Epithelial cell of esophagus (primary cell): ENCODE measurements around the gene CASZ1.

ENCODE experiments used
- DNase-seq: peaks from one replicate; pipeline ENCODE4 v3.0.0; 2010; ENCODE audit warnings: low read depth
- H3K4me3 ChIP-seq: 2 replicates; pipeline ENCODE4 v1.5.1; 2011; ENCODE audit warnings: mild to moderate bottlenecking, low read length, control low read depth
- CTCF ChIP-seq: IDR thresholded peaks from 2 replicates; pipeline ENCODE4 v1.5.1; 2011; ENCODE audit warnings: low read depth, mild to moderate bottlenecking, low read length, control low read depth, inconsistent platforms; ENCODE audit not compliant: insufficient read depth; ENCODE audit errors: missing control alignments

Gene CASZ1

DNA sequence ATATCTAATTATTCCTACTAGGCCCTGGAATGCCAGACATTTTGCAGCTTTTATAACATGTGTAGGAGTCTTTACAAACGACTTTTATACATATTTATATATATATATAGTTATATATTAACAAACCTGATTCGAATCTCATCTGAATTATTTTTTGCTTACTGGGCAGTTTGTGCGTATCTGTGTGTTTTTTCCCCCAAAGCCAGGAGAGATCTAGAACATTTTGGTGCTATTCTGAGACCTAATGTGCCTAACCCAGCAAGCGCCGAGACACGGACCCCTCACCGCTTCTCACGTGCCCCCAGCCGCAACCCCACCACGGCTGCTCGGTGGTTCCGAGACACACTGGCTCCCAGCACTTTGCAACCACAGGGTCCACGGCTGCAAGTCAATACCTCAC, 54.8 kb downstream of the CASZ1 start:
- no peak for TF ChIP-seq CTCF
- DNase-seq = no peak
- H3K4me3 ChIP-seq = no peak overlapping the region

DNA sequence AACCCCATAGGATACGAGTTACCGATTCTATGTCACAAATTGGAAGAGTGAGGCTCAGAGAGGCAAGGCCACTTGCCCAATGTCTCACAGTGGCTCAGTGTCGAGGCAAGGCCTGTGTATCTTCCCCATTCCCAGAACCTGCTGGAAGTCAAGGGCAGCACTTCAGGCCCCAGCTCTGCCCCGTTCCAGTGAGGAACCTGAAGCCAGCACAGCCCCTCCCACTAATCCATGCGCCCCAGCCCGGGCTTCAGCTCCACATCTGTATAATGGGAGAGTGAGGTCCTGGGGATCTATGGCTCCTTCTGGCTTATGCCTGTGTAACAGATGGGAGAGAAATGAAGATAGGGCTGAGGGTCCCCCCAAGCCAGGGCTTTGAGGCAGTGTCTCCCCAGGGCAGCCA, 56.3 kb downstream of the CASZ1 start:
- no peak for DNase-seq
- H3K4me3 ChIP-seq = no peak overlapping the region
- no peak for TF ChIP-seq CTCF

DNA sequence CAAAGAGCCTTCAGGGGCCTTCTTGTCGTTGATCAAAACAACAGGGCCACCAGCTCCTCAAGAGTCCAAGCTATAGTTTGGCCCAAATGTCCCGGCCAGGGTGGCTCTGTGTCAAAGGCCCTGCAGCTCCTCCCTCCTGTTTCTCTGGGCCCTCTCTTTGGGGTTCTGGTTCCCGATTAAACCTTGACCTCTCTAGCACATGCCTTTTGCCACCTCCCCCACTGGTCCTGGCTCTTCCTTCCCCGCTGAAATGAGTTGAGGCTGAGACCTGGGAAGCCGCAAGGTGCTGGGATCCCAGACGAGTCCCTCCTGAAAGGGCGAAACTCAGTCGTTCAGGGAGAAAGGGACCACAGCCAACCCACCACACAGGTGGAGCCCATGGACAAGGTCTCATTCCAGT, 56.9 kb downstream of the CASZ1 start:
- no peak for TF ChIP-seq CTCF
- H3K4me3 ChIP-seq = no peak overlapping the region
- DNase-seq = no peak

GRCh38 chr1:10738061-10739058, 58.1 kb downstream of the CASZ1 start:
- H3K4me3 ChIP-seq = no peak overlapping the region
- no peak for DNase-seq
- no peak for TF ChIP-seq CTCF

GRCh38 chr1:10737651-10738050, 58.8 kb downstream of the CASZ1 start:
- DNase-seq = no peak
- no peak overlapping the region for H3K4me3 ChIP-seq
- no peak for TF ChIP-seq CTCF

DNA sequence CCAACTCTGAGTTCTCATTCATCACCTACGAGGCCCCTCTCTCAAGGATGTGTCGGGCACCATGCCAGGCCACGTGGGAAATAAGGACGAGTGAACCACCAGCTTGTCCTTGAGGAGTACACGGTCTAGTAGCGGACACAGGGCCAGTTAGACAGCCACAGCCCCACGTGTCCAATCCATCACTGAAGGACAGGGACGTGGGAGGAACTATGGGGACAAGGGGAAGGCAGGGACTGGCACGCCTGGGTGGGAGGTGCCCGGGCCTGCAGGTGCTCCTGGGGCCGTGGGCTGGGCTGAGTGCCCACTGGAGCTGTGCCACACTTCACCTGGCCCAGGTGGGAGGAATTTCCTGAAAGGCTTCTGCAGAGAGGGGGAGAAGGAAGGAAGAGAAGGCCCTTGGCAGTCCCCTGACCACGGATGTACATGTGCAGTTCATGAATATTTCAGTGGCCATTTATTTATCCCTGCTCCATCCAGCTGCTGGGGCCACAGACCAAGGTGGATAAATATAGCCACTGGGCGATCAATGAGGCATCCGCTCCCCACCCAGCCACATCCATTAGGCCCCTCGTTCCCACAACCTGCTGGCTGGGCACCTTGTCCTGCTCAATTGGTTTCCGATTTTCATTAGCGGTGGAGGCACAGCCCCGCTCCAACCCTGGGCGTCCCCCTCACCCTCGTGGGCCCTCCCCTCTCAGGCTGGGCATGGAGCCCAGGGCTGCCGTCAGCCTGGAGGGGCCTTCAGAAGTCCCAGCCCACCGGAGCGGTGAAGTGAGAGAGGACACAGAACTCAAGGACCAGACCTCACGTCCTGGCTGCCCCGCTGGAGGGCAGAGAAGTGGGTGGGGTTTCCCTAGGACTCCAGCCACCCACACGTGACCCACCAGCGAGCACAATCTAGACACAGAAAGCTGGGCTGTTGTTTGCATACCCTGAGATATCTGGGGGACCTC, 59.5 kb downstream of the CASZ1 start:
- H3K4me3 ChIP-seq = no peak overlapping the region
- no peak for TF ChIP-seq CTCF
- no peak for DNase-seq
